ENCODE data around the gene CHERP. TPM values are rescaled to one million over a fixed set of nuclear protein-coding genes. Genes with fewer than 3 reads are reported as not detected.

Gene CHERP
- total RNA-seq, 2 donors from 2014 or later = 8.6 to 34.9 TPM

GRCh38 chr19:16540948-16541347 is 1.3 kb downstream of the CHERP start:
- 55 to 64% methylated on average over 12 of the region's 12 CpGs for WGBS, 2 donors
- Histone ChIP-seq H3K4me3 (no peak overlapping the region), H3K27me3 (no peaks in the 10 kb centered on the region), H3K4me1 (peaks cover 33% of the 10 kb centered on the region), H3K36me3 (replicated peaks in 1 of 2; ENCODE audit: insufficient read depth in 1 of 2, low read depth in 2 of 2) (no peaks in the 10 kb centered on the region), H3K9me3 (no peaks in the 10 kb centered on the region), H3K27ac (no peak overlapping the region)
- no peak for TF ChIP-seq POLR2A (IDR thresholded peaks at IDR 0.05)
- TF ChIP-seq, protein P1, sequence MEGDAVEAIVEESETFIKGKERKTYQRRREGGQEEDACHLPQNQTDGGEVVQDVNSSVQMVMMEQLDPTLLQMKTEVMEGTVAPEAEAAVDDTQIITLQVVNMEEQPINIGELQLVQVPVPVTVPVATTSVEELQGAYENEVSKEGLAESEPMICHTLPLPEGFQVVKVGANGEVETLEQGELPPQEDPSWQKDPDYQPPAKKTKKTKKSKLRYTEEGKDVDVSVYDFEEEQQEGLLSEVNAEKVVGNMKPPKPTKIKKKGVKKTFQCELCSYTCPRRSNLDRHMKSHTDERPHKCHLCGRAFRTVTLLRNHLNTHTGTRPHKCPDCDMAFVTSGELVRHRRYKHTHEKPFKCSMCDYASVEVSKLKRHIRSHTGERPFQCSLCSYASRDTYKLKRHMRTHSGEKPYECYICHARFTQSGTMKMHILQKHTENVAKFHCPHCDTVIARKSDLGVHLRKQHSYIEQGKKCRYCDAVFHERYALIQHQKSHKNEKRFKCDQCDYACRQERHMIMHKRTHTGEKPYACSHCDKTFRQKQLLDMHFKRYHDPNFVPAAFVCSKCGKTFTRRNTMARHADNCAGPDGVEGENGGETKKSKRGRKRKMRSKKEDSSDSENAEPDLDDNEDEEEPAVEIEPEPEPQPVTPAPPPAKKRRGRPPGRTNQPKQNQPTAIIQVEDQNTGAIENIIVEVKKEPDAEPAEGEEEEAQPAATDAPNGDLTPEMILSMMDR (IDR thresholded peaks at IDR 0.05) = no peak
- DNase-seq = no peak
- no peak for ATAC-seq
- intact Hi-C loops (cut with DNase I) = no loop called here

DNA sequence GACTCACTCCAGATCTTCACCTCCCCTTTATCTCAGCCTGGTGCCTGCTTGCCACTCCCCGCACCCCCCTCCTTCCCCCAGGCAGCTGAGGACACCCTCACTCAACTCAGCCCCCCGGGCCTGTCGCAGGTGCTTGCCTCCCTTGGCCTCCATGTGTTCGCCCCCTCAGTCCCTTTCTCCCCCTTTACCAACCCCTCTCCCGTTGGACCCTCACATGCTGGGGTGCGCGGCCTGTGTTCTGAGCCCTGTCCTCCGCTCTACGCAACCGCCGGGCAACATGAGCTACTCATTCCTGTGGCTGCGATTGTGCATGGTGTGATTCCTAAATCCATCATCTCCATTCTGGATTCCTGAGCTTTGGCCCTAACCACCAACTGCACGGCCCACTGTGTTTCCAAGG is 5.1 kb downstream of the CHERP start:
- H3K27ac ChIP-seq = no peak overlapping the region
- intact Hi-C loops (cut with DNase I) = no loop called here

GRCh38 chr19:16536130-16536529 is 6.1 kb downstream of the CHERP start:
- no peaks in the 10 kb centered on the region for H3K27me3 ChIP-seq
- H3K36me3 ChIP-seq (replicated peaks in 1 of 2; ENCODE audit: insufficient read depth in 1 of 2, low read depth in 2 of 2) = peaks cover 11 to 28% of the 10 kb centered on the region in 2 donors
- DNase-seq (no peak), ATAC-seq (no peak)
- H3K4me3 ChIP-seq = no peak overlapping the region
- WGBS, 2 donors = 89 to 94% methylated on average over 1 to 9 of the region's 9 CpGs
- intact Hi-C loops (cut with DNase I) = no loop called here
- H3K27ac ChIP-seq = no peak overlapping the region
- peaks cover 16% of the 10 kb centered on the region for H3K4me1 ChIP-seq
- H3K9me3 ChIP-seq = no peaks in the 10 kb centered on the region
- TF ChIP-seq POLR2A (IDR thresholded peaks at IDR 0.05) = no peak
- TF ChIP-seq, protein P1 (IDR thresholded peaks at IDR 0.05) = no peak

More for the DNA sequence above, 5.1 kb downstream of the CHERP start:
- DNase-seq = no peak
- ATAC-seq = no peak
- Histone ChIP-seq H3K27me3 (no peaks in the 10 kb centered on the region), H3K4me3 (no peak overlapping the region), H3K4me1 (peaks cover 21% of the 10 kb centered on the region), H3K36me3 (replicated peaks in 1 of 2; ENCODE audit: insufficient read depth in 1 of 2, low read depth in 2 of 2) (peaks cover 9 to 18% of the 10 kb centered on the region in 2 donors), H3K9me3 (no peaks in the 10 kb centered on the region)
- WGBS, 2 donors = 91 to 92% methylated on average over 12 to 13 of the region's 13 CpGs
- TF ChIP-seq, protein P1 (IDR thresholded peaks at IDR 0.05) = no peak
- TF ChIP-seq POLR2A (IDR thresholded peaks at IDR 0.05) = no peak

DNA sequence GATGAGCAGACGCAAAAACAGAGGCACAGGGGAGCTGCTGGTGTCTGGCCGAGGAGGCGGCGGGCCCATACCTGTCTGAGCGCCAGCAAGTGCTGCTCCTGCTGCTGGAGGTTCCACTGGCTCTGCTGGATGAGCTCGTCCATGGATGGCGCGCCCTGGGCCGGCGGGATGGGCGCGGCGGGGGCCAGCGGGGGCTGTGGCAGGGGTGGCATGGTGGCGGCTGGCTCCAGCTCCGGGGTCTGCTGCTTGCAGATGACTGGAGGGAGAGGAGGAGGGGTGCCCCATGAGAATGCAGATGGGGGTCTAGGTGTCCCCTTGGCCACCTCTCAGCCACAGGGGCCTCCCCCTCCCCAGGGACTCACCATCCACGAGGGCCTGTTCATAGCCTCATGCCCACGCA is 6.9 kb downstream of the CHERP start:
- intact Hi-C loops (cut with DNase I) = no loop called here
- H3K9me3 ChIP-seq = no peaks in the 10 kb centered on the region
- no peak overlapping the region for H3K4me3 ChIP-seq
- no peak for ATAC-seq
- peaks cover 18 to 36% of the 10 kb centered on the region in 2 donors for H3K36me3 ChIP-seq (replicated peaks in 1 of 2; ENCODE audit: insufficient read depth in 1 of 2, low read depth in 2 of 2)
- no peak for DNase-seq
- no peak for TF ChIP-seq POLR2A (IDR thresholded peaks at IDR 0.05)
- TF ChIP-seq, protein P1 (IDR thresholded peaks at IDR 0.05) = no peak
- no peak overlapping the region for H3K27ac ChIP-seq
- H3K27me3 ChIP-seq = no peaks in the 10 kb centered on the region
- WGBS, 2 donors = 96 to 100% methylated on average over 1 to 13 of the region's 18 CpGs
- H3K4me1 ChIP-seq = peaks cover 10% of the 10 kb centered on the region
